Measurements from ENCODE around the gene XRCC3.
A peak's percentile ranks its signal among the peaks of the same experiment; 100 is the strongest.

XRCC3 gene

DNA sequence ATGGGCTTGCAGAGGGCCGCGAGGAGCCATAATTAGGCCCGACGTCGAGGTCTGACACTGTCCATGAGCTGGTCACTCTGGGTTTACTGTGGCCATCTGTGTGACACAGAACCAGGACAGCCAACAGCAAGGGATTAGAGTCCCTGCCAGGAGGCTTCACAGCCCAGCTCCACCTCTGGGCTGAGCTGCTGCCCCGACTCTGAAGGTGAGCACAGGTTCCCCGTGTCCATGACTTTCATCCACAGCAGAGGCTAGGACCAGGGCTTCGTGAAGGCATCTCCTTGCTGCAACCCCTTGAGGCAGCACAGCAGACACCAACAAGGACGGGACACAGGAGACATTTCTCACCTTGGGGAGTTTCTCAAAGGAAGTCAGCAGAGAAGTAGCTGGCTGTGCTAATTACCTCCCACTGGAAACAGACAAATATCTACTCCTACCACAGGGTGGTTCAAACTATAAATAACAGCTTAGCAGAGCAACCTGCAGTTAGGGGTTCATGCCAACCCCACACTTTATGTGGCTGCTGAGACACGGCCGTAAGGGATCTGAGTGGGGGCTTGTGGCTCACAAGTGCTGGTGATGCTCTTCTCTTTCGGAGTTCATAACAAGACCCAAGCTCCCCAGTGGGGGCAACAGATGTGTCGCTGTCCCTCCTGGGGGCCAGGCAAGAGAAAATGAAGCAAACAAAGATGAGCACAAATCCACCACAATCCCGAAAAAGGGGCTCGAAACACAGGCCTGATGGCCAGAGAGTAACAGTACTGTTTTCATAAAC is 29.6 kb upstream of the XRCC3 start:
- H3K27ac ChIP-seq, result no peak overlapping the region
- DNase-seq (ENCODE audit: low spot score), result no peak
- TF ChIP-seq, protein P1, sequence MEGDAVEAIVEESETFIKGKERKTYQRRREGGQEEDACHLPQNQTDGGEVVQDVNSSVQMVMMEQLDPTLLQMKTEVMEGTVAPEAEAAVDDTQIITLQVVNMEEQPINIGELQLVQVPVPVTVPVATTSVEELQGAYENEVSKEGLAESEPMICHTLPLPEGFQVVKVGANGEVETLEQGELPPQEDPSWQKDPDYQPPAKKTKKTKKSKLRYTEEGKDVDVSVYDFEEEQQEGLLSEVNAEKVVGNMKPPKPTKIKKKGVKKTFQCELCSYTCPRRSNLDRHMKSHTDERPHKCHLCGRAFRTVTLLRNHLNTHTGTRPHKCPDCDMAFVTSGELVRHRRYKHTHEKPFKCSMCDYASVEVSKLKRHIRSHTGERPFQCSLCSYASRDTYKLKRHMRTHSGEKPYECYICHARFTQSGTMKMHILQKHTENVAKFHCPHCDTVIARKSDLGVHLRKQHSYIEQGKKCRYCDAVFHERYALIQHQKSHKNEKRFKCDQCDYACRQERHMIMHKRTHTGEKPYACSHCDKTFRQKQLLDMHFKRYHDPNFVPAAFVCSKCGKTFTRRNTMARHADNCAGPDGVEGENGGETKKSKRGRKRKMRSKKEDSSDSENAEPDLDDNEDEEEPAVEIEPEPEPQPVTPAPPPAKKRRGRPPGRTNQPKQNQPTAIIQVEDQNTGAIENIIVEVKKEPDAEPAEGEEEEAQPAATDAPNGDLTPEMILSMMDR (conservative IDR thresholded peaks at IDR 0.05; ENCODE audit: low read depth), result no peak
- CTCF ChIA-PET, result no interaction called here
- POLR2A ChIA-PET (ENCODE audit: low non-redundant PET), result no interaction called here

DNA sequence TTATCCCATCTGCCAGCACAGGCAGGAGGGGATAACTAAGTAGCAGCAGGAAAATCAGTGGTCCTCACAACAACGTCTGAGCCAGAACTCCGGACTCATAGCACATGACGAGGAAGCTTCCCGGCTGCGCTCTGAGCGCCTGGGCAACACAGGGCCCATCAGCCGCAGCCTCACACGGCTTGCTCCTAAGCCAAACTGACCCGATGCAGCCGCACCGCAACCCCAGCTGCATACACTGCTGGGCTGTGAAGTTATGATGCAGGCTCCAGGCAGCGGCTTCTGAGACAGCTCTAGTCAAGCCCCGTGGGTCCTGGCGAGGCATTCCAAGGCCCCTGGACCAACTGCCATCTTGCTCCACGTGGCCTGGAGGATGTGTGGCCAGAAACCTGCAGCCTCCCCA is 28.4 kb upstream of the XRCC3 start:
- ChIA-PET CTCF (no interaction called here), POLR2A (ENCODE audit: low non-redundant PET) (no interaction called here)
- TF ChIP-seq, protein P1 (conservative IDR thresholded peaks at IDR 0.05; ENCODE audit: low read depth), result no peak
- DNase-seq (ENCODE audit: low spot score), result no peak
- no peak overlapping the region for H3K27ac ChIP-seq

DNA sequence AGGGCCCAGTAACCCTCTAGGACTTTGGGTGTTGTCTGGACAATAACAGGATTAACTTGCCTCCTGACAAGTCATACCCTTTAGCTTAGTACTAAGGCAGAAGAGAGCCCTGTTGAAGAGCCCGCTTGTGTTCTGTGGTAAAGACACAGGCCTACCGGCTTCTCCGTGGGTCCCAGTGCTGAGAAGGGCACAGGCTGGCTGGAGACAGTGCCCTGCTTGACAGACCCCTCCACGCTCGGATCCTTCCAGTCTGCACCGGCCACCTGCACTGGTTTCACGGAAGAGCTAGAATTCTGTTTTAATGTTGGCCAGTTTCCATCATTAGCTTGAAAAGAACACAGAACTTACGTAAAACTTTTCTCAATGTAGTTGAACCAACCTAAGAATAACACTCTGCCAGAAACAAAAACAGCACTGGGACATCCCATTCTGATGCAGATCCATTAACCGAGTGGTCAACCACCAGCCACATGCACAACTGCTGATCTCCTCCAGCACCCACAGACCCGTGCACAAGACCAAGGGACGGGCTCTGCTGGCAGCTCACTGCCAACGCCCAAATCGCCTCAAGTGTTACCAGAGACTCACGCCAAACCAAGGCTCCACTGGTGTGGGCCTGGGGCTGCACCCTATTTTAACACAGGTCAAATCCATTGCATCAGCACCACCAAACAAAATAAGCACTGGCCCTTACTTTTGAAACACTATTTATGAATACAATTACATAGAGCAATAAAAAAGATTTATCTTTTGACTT is 27.4 kb upstream of the XRCC3 start:
- DNase-seq (ENCODE audit: low spot score), result no peak
- POLR2A ChIA-PET (ENCODE audit: low non-redundant PET), result no interaction called here
- TF ChIP-seq, protein P1 (conservative IDR thresholded peaks at IDR 0.05; ENCODE audit: low read depth), result no peak

DNA sequence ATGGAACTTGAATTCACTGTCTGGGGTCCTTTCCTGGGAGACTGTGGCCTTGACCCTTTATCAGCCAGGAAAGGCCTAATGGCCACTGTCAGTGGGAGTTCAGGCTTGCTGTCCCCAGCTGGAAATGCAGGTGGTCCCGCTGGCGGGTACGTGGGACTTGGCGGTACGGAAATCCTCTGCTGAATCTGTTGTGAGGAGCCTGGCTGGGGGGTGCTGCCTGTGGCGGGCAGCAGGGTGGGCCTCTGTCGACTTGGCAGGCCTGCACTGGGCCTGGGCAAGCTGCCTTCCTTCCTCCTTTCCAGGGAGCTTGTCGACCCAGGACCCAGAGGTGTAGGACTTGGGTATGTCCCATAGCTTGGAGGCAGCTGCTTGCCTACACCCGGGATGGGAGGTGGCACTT is 26.6 kb upstream of the XRCC3 start:
- no peak overlapping the region for H3K27ac ChIP-seq
- CTCF ChIA-PET, result no interaction called here
- POLR2A ChIA-PET (ENCODE audit: low non-redundant PET), result no interaction called here
- DNase-seq (ENCODE audit: low spot score), result no peak
- TF ChIP-seq, protein P1 (conservative IDR thresholded peaks at IDR 0.05; ENCODE audit: low read depth), result no peak

More for the DNA sequence above, 27.4 kb upstream of the XRCC3 start:
- CTCF ChIA-PET, result no interaction called here
- H3K27ac ChIP-seq, result no peak overlapping the region

DNA sequence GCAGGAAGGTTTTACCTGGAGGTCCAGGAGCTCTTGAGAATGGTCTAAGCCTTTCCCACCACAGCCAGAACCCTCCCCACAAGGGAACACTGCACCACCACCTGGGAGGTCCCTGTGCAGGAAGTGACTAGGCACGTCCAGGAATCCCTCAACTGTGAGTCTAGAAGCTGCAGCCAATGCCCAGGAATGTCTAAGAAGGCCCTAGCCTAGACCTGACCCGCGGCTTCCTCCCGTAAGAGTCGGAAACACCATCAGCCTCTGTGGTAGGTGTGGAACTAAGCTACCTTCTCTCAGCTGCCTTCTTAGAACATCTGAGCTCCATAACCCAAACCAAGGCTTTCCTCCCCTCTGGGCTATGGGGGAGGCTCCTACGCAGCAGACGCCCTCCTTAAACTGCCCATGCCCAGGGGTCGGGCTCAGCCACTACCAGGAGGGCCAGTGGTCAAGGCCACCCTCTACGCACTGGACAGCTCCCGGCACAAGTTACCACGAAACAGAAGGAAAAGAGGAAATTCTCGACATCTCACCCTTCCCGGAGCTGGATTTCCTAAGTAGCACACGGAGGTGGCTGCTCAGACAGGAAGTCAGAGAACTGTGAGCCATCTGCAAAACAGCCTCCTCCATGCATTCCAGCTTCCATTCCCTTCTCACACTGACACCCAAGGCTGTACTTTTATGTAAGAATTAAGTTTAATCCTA is 25.9 kb upstream of the XRCC3 start:
- no peak for DNase-seq (ENCODE audit: low spot score)
- TF ChIP-seq, protein P1 (conservative IDR thresholded peaks at IDR 0.05; ENCODE audit: low read depth), result no peak
- POLR2A ChIA-PET (ENCODE audit: low non-redundant PET), result no interaction called here
- CTCF ChIA-PET, result interaction anchor here (0.7 kb wide), 2 partner anchors 67 to 169 kb away, joined by 3 to 5 read pairs; no protein-coding TSS in a partner anchor
- peak overlapping the region; percentile 11; the same call in 1 of the 2 replicates for H3K27ac ChIP-seq

DNA sequence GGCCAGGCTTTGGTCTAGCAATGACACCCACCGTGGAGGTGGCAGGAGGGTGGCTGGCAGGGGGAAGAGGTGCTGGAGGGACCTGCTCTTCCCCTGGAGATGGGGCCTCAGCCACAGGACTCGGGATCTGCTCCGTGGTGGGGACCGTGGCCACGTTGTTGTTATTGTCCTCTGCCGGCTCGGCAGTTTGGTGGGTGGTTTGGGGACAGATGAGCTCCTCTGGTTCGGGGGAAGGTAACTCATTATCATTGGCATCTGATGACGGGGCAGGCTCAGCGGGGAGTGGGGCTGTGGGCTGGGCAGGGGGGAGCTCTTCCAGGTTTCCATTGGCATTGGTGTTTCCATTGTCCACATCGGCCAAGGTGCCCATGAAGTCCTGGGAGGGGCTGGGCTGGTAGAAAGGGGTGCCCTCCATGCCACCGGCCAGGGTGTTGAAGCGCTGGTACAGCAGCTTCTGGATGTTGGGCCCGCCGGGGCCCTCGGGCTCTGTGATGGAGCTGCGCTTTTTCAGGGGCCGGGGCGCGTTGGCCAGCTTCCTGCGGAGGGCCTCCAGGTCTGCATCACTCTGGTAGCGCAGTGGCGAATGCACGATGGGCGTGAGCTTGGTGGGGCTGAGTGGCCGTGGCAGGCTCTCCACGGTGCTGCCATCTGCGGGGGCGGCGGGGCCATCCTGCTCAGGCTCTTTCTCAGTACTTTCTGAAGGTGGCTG is 24.7 kb upstream of the XRCC3 start:
- CTCF ChIA-PET, result interaction anchor here (0.6 kb wide), 1 partner anchor 9 kb away, joined by 3 read pairs; no protein-coding TSS in a partner anchor
- no peak overlapping the region for H3K27ac ChIP-seq
- TF ChIP-seq, protein P1 (conservative IDR thresholded peaks at IDR 0.05; ENCODE audit: low read depth), result no peak
- DNase-seq (ENCODE audit: low spot score), result no peak
- POLR2A ChIA-PET (ENCODE audit: low non-redundant PET), result no interaction called here
